H1 (cell line): ENCODE measurements around the gene OSBP. TPM values are rescaled to one million over a fixed set of nuclear protein-coding genes. Genes with fewer than 3 reads are reported as not detected.

Experiments used
- CHD2 ChIP-seq: IDR thresholded peaks from 2 replicates; pipeline ENCODE4 v1.6.1; 2012; ENCODE audit warnings: low read length, improper control_type of control experiment
- POU5F1 ChIP-seq: IDR thresholded peaks from 2 replicates; pipeline ENCODE4 v1.6.1; 2011; ENCODE audit warnings: low read depth, mild to moderate bottlenecking, low read length, moderate library complexity
- SIRT6 ChIP-seq: IDR thresholded peaks from one replicate; pipeline ENCODE4 v1.7.1; 2012; ENCODE audit warnings: low read length, inconsistent platforms
- polyA plus RNA-seq, 7 experiments: library from polyadenylated mRNA; depleted of rRNA in 3 of 7; stranded (reverse) in 5 of 7; unstranded in 2 of 7; fragments of >200 nt in 5 of 7; fragments of 200-250 nt in 2 of 7; gene quantifications; 1 replicate in 5 of 7; 2 replicates in 1 of 7; 4 replicates in 1 of 7; pipeline versions ENCODE4 v1.2.1 to v1.2.3, GENCODE V29; 2011 to 2013; ENCODE audit warnings: missing spikeins in 2 of 7, mixed read lengths in 2 of 7
- total RNA-seq: library from RNA; stranded (reverse); fragmentation: NEBNext Ultra II Directional; extraction: Animal tissue kit (Norgen Biotek cat#: 25700); gene quantifications from 2 replicates; pipeline ENCODE4 v1.2.1, GENCODE V29; 2021

The OSBP gene
- total and polyA plus RNA-seq, 2 of the 8 experiments (the other 6 are each of a cell fraction or from before 2014, with no cell fraction given): 13.2 to 43.1 TPM

DNA sequence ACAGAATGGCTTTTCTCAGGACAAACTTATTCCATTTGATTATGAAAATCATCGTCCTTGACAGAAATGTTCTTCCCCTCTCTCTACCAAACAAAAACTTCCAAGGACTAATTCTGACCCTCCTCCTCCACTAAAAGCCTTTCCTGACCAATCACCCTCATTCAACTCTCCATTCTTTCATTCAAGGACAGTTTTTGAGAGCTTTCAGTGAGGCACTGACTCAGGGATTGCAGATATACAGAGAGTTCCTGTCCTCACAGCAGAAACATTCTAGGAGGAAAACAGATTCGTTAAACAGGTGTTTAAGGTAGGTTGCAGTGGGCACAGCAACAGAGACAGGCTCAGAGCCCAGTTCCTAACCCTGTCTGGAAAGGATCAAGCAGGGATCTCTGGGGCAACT is 62.7 kb downstream of the OSBP start (continued):
- no peak for TF ChIP-seq POU5F1
- no peak for TF ChIP-seq CHD2
- TF ChIP-seq SIRT6: no peak
